GM11168 (cell line): ENCODE data around the gene RHBDD1.

ENCODE experiments used
- in situ Hi-C: fragments of 300-500 bp; cut with MboI; formaldehyde crosslinking; loops from one replicate; pipeline ENCODE4 v1.12.0; 2022; ENCODE audit warnings: low sequenced_read_pairs; ENCODE audit not compliant: unreplicated experiment

Gene RHBDD1

GRCh38 chr2:226877491-226877890, 41.6 kb downstream of the RHBDD1 start:
- in situ Hi-C loops, result no loop called here

- in situ Hi-C loops, result no loop called here
Measured at GRCh38 chr2:226881287-226881686, 45.4 kb downstream of the RHBDD1 start.

- in situ Hi-C loops, result no loop called here
Measured at GRCh38 chr2:226882606-226883005, 46.8 kb downstream of the RHBDD1 start.

- in situ Hi-C loops, result no loop called here
Measured at GRCh38 chr2:226883296-226883795, 47.5 kb downstream of the RHBDD1 start.

- in situ Hi-C loops, result no loop called here
Measured at GRCh38 chr2:226884166-226884565, 48.3 kb downstream of the RHBDD1 start.

GRCh38 chr2:226885769-226886435, 50.0 kb downstream of the RHBDD1 start:
- in situ Hi-C loops, result no loop called here

GRCh38 chr2:226887940-226888339, 52.1 kb downstream of the RHBDD1 start:
- in situ Hi-C loops, result no loop called here

- in situ Hi-C loops, result no loop called here
Measured at GRCh38 chr2:226888378-226888965, 52.6 kb downstream of the RHBDD1 start.

GRCh38 chr2:226888971-226889370, 53.1 kb downstream of the RHBDD1 start:
- in situ Hi-C loops, result no loop called here

GRCh38 chr2:226890286-226890685, 54.4 kb downstream of the RHBDD1 start:
- in situ Hi-C loops, result no loop called here

GRCh38 chr2:226891780-226892590, 56.1 kb downstream of the RHBDD1 start:
- in situ Hi-C loops, result no loop called here

- in situ Hi-C loops, result no loop called here
Measured at GRCh38 chr2:226892729-226893128, 56.9 kb downstream of the RHBDD1 start.

GRCh38 chr2:226893216-226893615, 57.4 kb downstream of the RHBDD1 start:
- in situ Hi-C loops, result no loop called here

- in situ Hi-C loops, result no loop called here
Measured at GRCh38 chr2:226894752-226895151, 58.9 kb downstream of the RHBDD1 start.

- in situ Hi-C loops, result no loop called here
Measured at GRCh38 chr2:226895579-226895978, 59.7 kb downstream of the RHBDD1 start.

- in situ Hi-C loops, result no loop called here
Measured at GRCh38 chr2:226898121-226898520, 62.3 kb downstream of the RHBDD1 start.

GRCh38 chr2:226898897-226899296, 63.0 kb downstream of the RHBDD1 start:
- in situ Hi-C loops, result no loop called here

- in situ Hi-C loops, result no loop called here
Measured at GRCh38 chr2:226902041-226902966, 66.5 kb downstream of the RHBDD1 start.

- in situ Hi-C loops, result no loop called here
Measured at GRCh38 chr2:226903179-226903578, 67.3 kb downstream of the RHBDD1 start.

- in situ Hi-C loops, result no loop called here
Measured at GRCh38 chr2:226904592-226904991, 68.7 kb downstream of the RHBDD1 start.
